H1 (cell line): ENCODE data around the gene ZNF470. TPM values are rescaled to one million over a fixed set of nuclear protein-coding genes. Genes with fewer than 3 reads are reported as not detected.

Experiments used
- CTCF ChIA-PET: fragments of 300-600 bp; sonication (Branson Sonifier 250); formaldehyde crosslinking; loops from one replicate; lab custom pipeline; 2021; ENCODE audit not compliant: partially characterized antibody; lab: Charles Lee
- POLR2A ChIA-PET: fragments of 300-600 bp; sonication (Branson Sonifier 250); formaldehyde crosslinking; loops from one replicate; lab custom pipeline; 2021; ENCODE audit warnings: inconsistent platforms; ENCODE audit not compliant: partially characterized antibody; lab: Charles Lee
- DNase-seq, 2 experiments: peaks; one replicate each; pipeline versions ENCODE4 v3.0.0 to v3.0.0-alpha.2; 2010 to 2022; ENCODE audit warnings: low spot score in 2 of 2, low read depth in 1 of 2, mixed read lengths in 1 of 2
- FAIRE-seq: peaks from 2 replicates; lab custom pipeline; 2011; peaks lifted over from hg19 to GRCh38; lab: Jason Lieb, UNC
- H2AFZ ChIP-seq: 2 replicates; pipeline ENCODE4 v1.8.1; 2012; ENCODE audit warnings: low read length, inconsistent platforms
- H2AK5ac ChIP-seq: 2 replicates; pipeline ENCODE4 v1.6.1; 2013; ENCODE audit warnings: low read depth, low read length
- H2BK120ac ChIP-seq: replicated peaks from 2 replicates; pipeline ENCODE3; 2013; ENCODE audit warnings: low read depth, low read length, inconsistent platforms
- H2BK12ac ChIP-seq: 2 replicates; pipeline ENCODE4 v1.6.1; 2013; ENCODE audit warnings: low read depth, low read length
- H2BK15ac ChIP-seq: 2 replicates; pipeline ENCODE4 v1.6.1; 2013; ENCODE audit warnings: low read length
- H2BK20ac ChIP-seq: 2 replicates; pipeline ENCODE4 v1.6.1; 2013; ENCODE audit warnings: low read length
- H2BK5ac ChIP-seq: 2 replicates; pipeline ENCODE4 v1.6.1; 2013; ENCODE audit warnings: low read depth, low read length
- H3K14ac ChIP-seq: 2 replicates; pipeline ENCODE4 v1.6.1; 2013; ENCODE audit warnings: inconsistent platforms; ENCODE audit not compliant: insufficient read length
- H3K18ac ChIP-seq: 2 replicates; pipeline ENCODE4 v1.6.1; 2013; ENCODE audit warnings: low read length; ENCODE audit errors: extremely low read depth
- H3K23ac ChIP-seq: 2 replicates; pipeline ENCODE4 v1.6.1; 2013; ENCODE audit warnings: inconsistent platforms; ENCODE audit not compliant: insufficient read length
- H3K23me2 ChIP-seq: 2 replicates; pipeline ENCODE4 v1.6.1; 2013; ENCODE audit warnings: low read depth, low read length
- H3K27ac ChIP-seq: 2 replicates; pipeline ENCODE4 v1.6.1; 2011; ENCODE audit warnings: low read depth, low read length, inconsistent platforms
- H3K27me3 ChIP-seq, 4 experiments: replicated peaks in 1 of 4; 1 replicate in 1 of 4; 2 replicates in 3 of 4; pipeline versions ENCODE4 v1.6.1 to v1.8.1; 2011 to 2013; ENCODE audit warnings: low read length in 3 of 4, mild to moderate bottlenecking in 3 of 4, inconsistent platforms in 2 of 4, mixed read lengths in 2 of 4, moderate library complexity in 1 of 4; ENCODE audit not compliant: control insufficient read depth in 3 of 4, insufficient read depth in 3 of 4; ENCODE audit errors: extremely low read depth in 1 of 4
- H3K36me3 ChIP-seq, 4 experiments: 2 replicates each; pipeline versions ENCODE4 v1.6.1 to v1.8.1; 2011 to 2013; ENCODE audit warnings: mild to moderate bottlenecking in 4 of 4, low read length in 3 of 4, moderate library complexity in 2 of 4, control low read depth in 1 of 4, inconsistent platforms in 1 of 4; ENCODE audit not compliant: insufficient read depth in 4 of 4, control insufficient read depth in 2 of 4
- H3K4ac ChIP-seq: replicated peaks from 2 replicates; pipeline ENCODE3; 2013; ENCODE audit warnings: low read length, low read depth, mixed read lengths, inconsistent platforms; ENCODE audit not compliant: insufficient read length
- H3K4me1 ChIP-seq, 4 experiments: replicated peaks in 1 of 4; 1 replicate in 1 of 4; 2 replicates in 3 of 4; pipeline versions ENCODE4 v1.6.1 to v1.8.1; 2011 to 2013; ENCODE audit warnings: low read length in 3 of 4, inconsistent platforms in 2 of 4, mixed read lengths in 1 of 4; ENCODE audit not compliant: insufficient read depth in 4 of 4, control insufficient read depth in 3 of 4
- H3K4me2 ChIP-seq, 2 experiments: 2 replicates each; pipeline versions ENCODE4 v1.6.1 to v1.8.1; 2011 to 2013; ENCODE audit warnings: low read depth in 2 of 2, low read length in 2 of 2, control low read depth in 1 of 2, inconsistent platforms in 1 of 2, mild to moderate bottlenecking in 1 of 2; ENCODE audit not compliant: insufficient read depth in 1 of 2
- H3K4me3 ChIP-seq, 4 experiments: fragments of 200-600, 300-600 bp in 1 of 4; sonication (generic), shearing (Covaris generic), sonication (Bioruptor Twin) in 1 of 4; 2 replicates each; pipeline versions ENCODE4 v1.5.1 to v1.8.1; 2011 to 2016; ENCODE audit warnings: low read length in 4 of 4, low read depth in 3 of 4, control low read depth in 2 of 4, inconsistent platforms in 2 of 4, mild to moderate bottlenecking in 2 of 4, mixed read lengths in 1 of 4, moderate library complexity in 1 of 4; ENCODE audit not compliant: insufficient read depth in 2 of 4; ENCODE audit errors: extremely low read depth in 1 of 4
- H3K56ac ChIP-seq: replicated peaks from 2 replicates; pipeline ENCODE3; 2013; ENCODE audit warnings: low read depth, mild to moderate bottlenecking, mixed read lengths, low read length, inconsistent platforms; ENCODE audit not compliant: insufficient read length
- H3K79me1 ChIP-seq: 2 replicates; pipeline ENCODE4 v1.6.1; 2013; ENCODE audit warnings: low read depth, low read length, control low read depth
- H3K79me2 ChIP-seq, 2 experiments: 2 replicates each; pipeline versions ENCODE4 v1.6.1 to v1.8.1; 2012 to 2013; ENCODE audit warnings: low read length in 2 of 2, mild to moderate bottlenecking in 2 of 2, inconsistent platforms in 1 of 2; ENCODE audit not compliant: insufficient read depth in 2 of 2, control insufficient read depth in 1 of 2
- H3K9ac ChIP-seq, 4 experiments: replicated peaks in 1 of 4; 1 replicate in 1 of 4; 2 replicates in 3 of 4; pipeline versions ENCODE4 v1.6.1 to v1.8.1; 2011 to 2013; ENCODE audit warnings: low read depth in 3 of 4, low read length in 3 of 4, control low read depth in 2 of 4, mild to moderate bottlenecking in 2 of 4, moderate library complexity in 2 of 4, inconsistent platforms in 1 of 4; ENCODE audit errors: extremely low read depth in 1 of 4
- H3K9me3 ChIP-seq, 2 experiments: 2 replicates each; pipeline versions ENCODE4 v1.6.1 to v1.8.1; 2012 to 2013; ENCODE audit warnings: mild to moderate bottlenecking in 2 of 2, moderate library complexity in 2 of 2, control low read depth in 1 of 2, inconsistent platforms in 1 of 2, low read depth in 1 of 2, low read length in 1 of 2, mixed read lengths in 1 of 2; ENCODE audit not compliant: insufficient read depth in 2 of 2
- H4K20me1 ChIP-seq, 2 experiments: replicated peaks in 1 of 2; 2 replicates each; pipeline versions ENCODE3 to v1.8.1; 2011 to 2013; ENCODE audit warnings: inconsistent platforms in 2 of 2, low read length in 2 of 2, mild to moderate bottlenecking in 1 of 2; ENCODE audit not compliant: insufficient read depth in 2 of 2, control insufficient read depth in 1 of 2
- H4K5ac ChIP-seq: 2 replicates; pipeline ENCODE4 v1.6.1; 2013; ENCODE audit warnings: low read length, low read depth, mixed read lengths, inconsistent platforms; ENCODE audit not compliant: insufficient read length
- H4K8ac ChIP-seq: 2 replicates; pipeline ENCODE4 v1.8.0; 2013; ENCODE audit warnings: mild to moderate bottlenecking, moderate library complexity, low read length, inconsistent platforms; ENCODE audit not compliant: insufficient read depth; ENCODE audit errors: extremely low read depth
- H4K91ac ChIP-seq: replicated peaks from 2 replicates; pipeline ENCODE3; 2013; ENCODE audit warnings: low read length, mixed read lengths, inconsistent platforms; ENCODE audit not compliant: insufficient read length
- ATF3 ChIP-seq: IDR thresholded peaks from 2 replicates; pipeline ENCODE4 v1.6.1; 2011; ENCODE audit warnings: low read depth, mild to moderate bottlenecking, low read length; ENCODE audit not compliant: insufficient read depth
- BCL11A ChIP-seq, 2 experiments: IDR thresholded peaks; one replicate each; pipeline ENCODE4 v1.6.1; 2011; ENCODE audit warnings: low read depth in 2 of 2, low read length in 2 of 2, mild to moderate bottlenecking in 2 of 2
- CBX5 ChIP-seq: fragments of 300-800, 300-1000 bp; sonication (generic); IDR thresholded peaks from 2 replicates; pipeline ENCODE4 v1.7.1; 2016; ENCODE audit warnings: antibody characterized with exemption, low read length, low read depth
- CHD1 ChIP-seq: IDR thresholded peaks from 2 replicates; pipeline ENCODE4 v1.6.1; 2012; ENCODE audit warnings: low read depth, low read length, improper control_type of control experiment
- CREB1 ChIP-seq: IDR thresholded peaks from 2 replicates; pipeline ENCODE4 v1.6.1; 2012; ENCODE audit warnings: inconsistent platforms
- EP300 ChIP-seq, 2 experiments: IDR thresholded peaks; 1 replicate in 1 of 2; 2 replicates in 1 of 2; pipeline ENCODE4 v1.6.1; 2011 to 2012; ENCODE audit warnings: low read depth in 2 of 2, low read length in 2 of 2, mild to moderate bottlenecking in 2 of 2, borderline replicate concordance in 1 of 2, inconsistent platforms in 1 of 2, moderate library complexity in 1 of 2
- EZH2 ChIP-seq: fragments of 200-600 bp; sonication (generic); IDR thresholded peaks from 2 replicates; pipeline ENCODE4 v1.7.1; 2012; ENCODE audit warnings: low read depth, mild to moderate bottlenecking, moderate library complexity, low read length, inconsistent platforms; ENCODE audit not compliant: severe bottlenecking
- MAFK ChIP-seq: IDR thresholded peaks from 2 replicates; pipeline ENCODE4 v1.6.1; 2012; ENCODE audit warnings: low read depth, mild to moderate bottlenecking, improper control_type of control experiment, low read length
- POU5F1 ChIP-seq: IDR thresholded peaks from 2 replicates; pipeline ENCODE4 v1.6.1; 2011; ENCODE audit warnings: low read depth, mild to moderate bottlenecking, low read length, moderate library complexity
- SIN3A ChIP-seq, 2 experiments: IDR thresholded peaks in 1 of 2; conservative IDR thresholded peaks in 1 of 2; 2 replicates each; pipeline ENCODE4 v1.6.1; 2011 to 2012; ENCODE audit warnings: low read length in 2 of 2, improper control_type of control experiment in 1 of 2, low read depth in 1 of 2, mild to moderate bottlenecking in 1 of 2
- SUZ12 ChIP-seq: fragments of 200-600 bp; sonication (generic); IDR thresholded peaks from 2 replicates; pipeline ENCODE4 v1.6.1; 2012; ENCODE audit warnings: mild to moderate bottlenecking, inconsistent platforms, low read length, moderate library complexity, mixed read lengths
- TAF7 ChIP-seq: optimal IDR thresholded peaks from 2 replicates; pipeline ENCODE3; 2011; ENCODE audit warnings: low read depth, mild to moderate bottlenecking, inconsistent platforms, low read length, moderate library complexity, borderline replicate concordance
- WGBS, 2 experiments: shearing (Covaris generic) in 1 of 2; methylation state at CpG; one replicate each; pipeline versions ENCODE4 v1.1.6 to v1.1.7; 2013 to 2015; ENCODE audit warnings: low lambda C conversion rate in 2 of 2, mixed read lengths in 2 of 2, inconsistent platforms in 1 of 2, low coverage in 1 of 2, missing lambda C conversion rate in 1 of 2; ENCODE audit not compliant: insufficient replicate concordance in 2 of 2, insufficient coverage in 1 of 2, insufficient read length in 1 of 2; ENCODE audit errors: extremely low coverage in 1 of 2, missing lambda C conversion rate in 1 of 2; 5-methylcytosine and 5-hydroxymethylcytosine counted together
- polyA plus RNA-seq, 7 experiments: library from polyadenylated mRNA; depleted of rRNA in 3 of 7; stranded (reverse) in 5 of 7; unstranded in 2 of 7; fragments of >200 nt in 5 of 7; fragments of 200-250 nt in 2 of 7; gene quantifications; 1 replicate in 5 of 7; 2 replicates in 1 of 7; 4 replicates in 1 of 7; pipeline versions ENCODE4 v1.2.1 to v1.2.3, GENCODE V29; 2011 to 2013; ENCODE audit warnings: missing spikeins in 2 of 7, mixed read lengths in 2 of 7
- total RNA-seq: library from RNA; stranded (reverse); fragmentation: NEBNext Ultra II Directional; extraction: Animal tissue kit (Norgen Biotek cat#: 25700); gene quantifications from 2 replicates; pipeline ENCODE4 v1.2.1, GENCODE V29; 2021
- TF ChIP-seq, protein P1 (sequence below): IDR thresholded peaks from 2 replicates; pipeline ENCODE4 v1.6.1; 2012; ENCODE audit warnings: inconsistent platforms

ZNF470 gene
- total and polyA plus RNA-seq, 2 of the 8 experiments (the other 6 are each of a cell fraction or from before 2014, with no cell fraction given) = 2.0 to 8.8 TPM

DNA sequence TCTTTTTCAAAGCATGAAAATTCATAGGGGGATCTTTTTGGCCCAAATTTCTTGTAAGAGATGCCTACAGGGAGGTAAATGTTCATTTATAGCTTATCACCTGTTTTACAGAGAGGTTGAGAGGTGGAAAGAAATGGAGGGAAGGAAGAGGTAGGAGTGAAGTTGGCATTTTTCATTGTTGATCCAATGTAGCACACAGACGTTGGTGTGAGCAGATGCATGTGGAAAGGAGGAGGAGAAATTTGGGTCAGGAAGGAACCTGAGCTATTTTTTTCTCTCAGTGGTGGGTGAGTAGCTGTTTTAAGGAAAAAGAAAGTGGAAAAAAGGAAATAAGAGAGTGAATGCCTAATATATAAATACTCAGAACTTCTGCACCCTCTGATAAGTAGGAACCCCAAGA lies 65.8 kb downstream of the ZNF470 start:
- TF ChIP-seq MAFK = no peak
- TF ChIP-seq ATF3 = no peak
- TF ChIP-seq TAF7 = no peak
- no peak for TF ChIP-seq POU5F1
- TF ChIP-seq EZH2 = no peak
- TF ChIP-seq CHD1 = no peak
- TF ChIP-seq EP300 (IDR thresholded peaks at IDR 0.05; ENCODE audit: borderline replicate concordance in 1 of 2, low read depth in 2 of 2, low read length in 2 of 2) = no peak
- no peak for TF ChIP-seq SUZ12
- TF ChIP-seq CREB1 = no peak
- TF ChIP-seq, protein P1, sequence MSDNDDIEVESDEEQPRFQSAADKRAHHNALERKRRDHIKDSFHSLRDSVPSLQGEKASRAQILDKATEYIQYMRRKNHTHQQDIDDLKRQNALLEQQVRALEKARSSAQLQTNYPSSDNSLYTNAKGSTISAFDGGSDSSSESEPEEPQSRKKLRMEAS = no peak
- TF ChIP-seq CBX5 = no peak
- no peak for TF ChIP-seq BCL11A (IDR thresholded peaks at IDR 0.05; ENCODE audit: low read depth in 2 of 2, low read length in 2 of 2)
- TF ChIP-seq SIN3A (conservative IDR thresholded peaks at IDR 0.05 in 1 of 2, IDR thresholded peaks at IDR 0.05 in 1 of 2; ENCODE audit: low read depth in 1 of 2, low read length in 2 of 2) = no peak
- TF ChIP-seq, all 59 proteins: peak for 0
- DNase-seq = no peak
- Histone ChIP-seq H4K5ac (no peak overlapping the region), H3K4me3 (no peak overlapping the region), H4K91ac (no peak overlapping the region), H3K23me2 (no peaks in the 10 kb centered on the region), H3K4me1 (no peaks in the 10 kb centered on the region), H2BK12ac (no peak overlapping the region), H3K36me3 (no peaks in the 10 kb centered on the region), H3K79me1 (no peaks in the 10 kb centered on the region), H3K14ac (no peak overlapping the region), H4K20me1 (no peaks in the 10 kb centered on the region), H2BK120ac (no peak overlapping the region), H2AK5ac (no peak overlapping the region), H2AFZ (no peak overlapping the region), H2BK15ac (no peak overlapping the region), H3K79me2 (no peaks in the 10 kb centered on the region), H3K27ac (no peak overlapping the region), H3K9ac (no peak overlapping the region), H3K27me3 (no peaks in the 10 kb centered on the region), H4K8ac (no peak overlapping the region), H2BK5ac (no peak overlapping the region), H3K56ac (no peak overlapping the region), H2BK20ac (no peak overlapping the region), H3K4ac (no peak overlapping the region), H3K23ac (no peak overlapping the region), H3K4me2 (no peak overlapping the region), H3K18ac (no peak overlapping the region), H3K9me3 (peaks cover 62 to 69% of the 10 kb centered on the region in 2 experiments)
- WGBS, 2 experiments = 33% methylated on average over 1 of the region's 1 CpG; no CpG with 5 or more reads in 1 of the 2 experiments
- FAIRE-seq = no peak
- CTCF ChIA-PET = interaction anchor here (0.6 kb wide), 1 partner anchor 333 kb away, joined by 3 read pairs; no protein-coding TSS in a partner anchor
- POLR2A ChIA-PET = no interaction called here
